Subcutaneous adipose tissue (tissue), 4 donors: ENCODE results near the gene AKAP11. TPM values are rescaled to one million over a fixed set of nuclear protein-coding genes. Genes with fewer than 3 reads are reported as not detected.

Experiments used
- total RNA-seq, 4 donors: library from RNA; depleted of rRNA; stranded (reverse); fragments of >200 nt; gene quantifications; one replicate each; pipeline ENCODE4 v1.1.0, GENCODE V29; 2016
- TF ChIP-seq, protein P1 (sequence below): fragments of 450-650 bp; IDR thresholded peaks from one replicate; pipeline ENCODE4 v1.5.1; 2016; ENCODE audit warnings: low read depth, mild to moderate bottlenecking, control low read depth, antibody characterized with exemption, moderate library complexity

The AKAP11 gene
- total RNA-seq, 4 donors from 2014 or later: 34.1 to 50.9 (median 39.2) TPM

DNA sequence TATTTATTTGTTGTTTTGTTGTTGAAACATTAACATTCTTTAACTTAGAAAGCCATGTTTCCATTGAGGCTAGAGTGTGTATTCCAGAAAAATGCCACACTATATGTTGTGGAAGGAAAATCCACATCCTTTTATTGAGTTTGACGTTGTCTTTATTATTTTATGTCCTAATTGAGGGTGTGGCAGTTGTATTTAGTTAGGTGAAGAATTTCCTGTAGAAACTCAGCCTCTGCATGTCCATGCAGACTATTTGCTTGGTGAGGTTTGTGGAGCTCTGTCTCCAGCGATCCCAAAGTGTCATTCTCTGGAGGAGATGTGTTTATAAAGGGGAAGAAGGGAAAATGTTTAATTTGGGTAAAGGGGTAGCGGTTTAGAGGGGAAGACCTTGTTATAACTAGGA, 46.6 kb downstream of the AKAP11 start:
- TF ChIP-seq, protein P1, sequence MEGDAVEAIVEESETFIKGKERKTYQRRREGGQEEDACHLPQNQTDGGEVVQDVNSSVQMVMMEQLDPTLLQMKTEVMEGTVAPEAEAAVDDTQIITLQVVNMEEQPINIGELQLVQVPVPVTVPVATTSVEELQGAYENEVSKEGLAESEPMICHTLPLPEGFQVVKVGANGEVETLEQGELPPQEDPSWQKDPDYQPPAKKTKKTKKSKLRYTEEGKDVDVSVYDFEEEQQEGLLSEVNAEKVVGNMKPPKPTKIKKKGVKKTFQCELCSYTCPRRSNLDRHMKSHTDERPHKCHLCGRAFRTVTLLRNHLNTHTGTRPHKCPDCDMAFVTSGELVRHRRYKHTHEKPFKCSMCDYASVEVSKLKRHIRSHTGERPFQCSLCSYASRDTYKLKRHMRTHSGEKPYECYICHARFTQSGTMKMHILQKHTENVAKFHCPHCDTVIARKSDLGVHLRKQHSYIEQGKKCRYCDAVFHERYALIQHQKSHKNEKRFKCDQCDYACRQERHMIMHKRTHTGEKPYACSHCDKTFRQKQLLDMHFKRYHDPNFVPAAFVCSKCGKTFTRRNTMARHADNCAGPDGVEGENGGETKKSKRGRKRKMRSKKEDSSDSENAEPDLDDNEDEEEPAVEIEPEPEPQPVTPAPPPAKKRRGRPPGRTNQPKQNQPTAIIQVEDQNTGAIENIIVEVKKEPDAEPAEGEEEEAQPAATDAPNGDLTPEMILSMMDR: no peak

DNA sequence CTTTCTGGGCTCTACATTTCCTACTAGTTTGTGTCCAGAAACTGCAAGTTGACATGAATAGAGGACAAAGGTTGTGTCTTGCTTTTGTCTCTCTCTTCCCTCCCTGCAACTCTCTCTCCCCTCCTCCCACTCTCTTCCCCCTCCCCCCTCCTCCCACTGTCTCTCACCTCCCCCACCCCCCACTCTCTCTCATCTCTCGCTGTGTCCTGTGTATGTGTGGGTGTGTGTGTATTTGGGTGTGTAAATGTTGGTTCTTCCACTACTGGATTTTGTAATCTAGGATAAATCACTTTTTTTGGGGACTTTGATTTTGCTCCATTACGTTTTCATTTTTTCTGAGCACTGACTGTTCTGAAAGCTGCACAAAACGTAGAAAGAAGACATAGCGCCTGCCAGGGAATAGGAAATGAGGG, 48.4 kb downstream of the AKAP11 start:
- TF ChIP-seq, protein P1: no peak

DNA sequence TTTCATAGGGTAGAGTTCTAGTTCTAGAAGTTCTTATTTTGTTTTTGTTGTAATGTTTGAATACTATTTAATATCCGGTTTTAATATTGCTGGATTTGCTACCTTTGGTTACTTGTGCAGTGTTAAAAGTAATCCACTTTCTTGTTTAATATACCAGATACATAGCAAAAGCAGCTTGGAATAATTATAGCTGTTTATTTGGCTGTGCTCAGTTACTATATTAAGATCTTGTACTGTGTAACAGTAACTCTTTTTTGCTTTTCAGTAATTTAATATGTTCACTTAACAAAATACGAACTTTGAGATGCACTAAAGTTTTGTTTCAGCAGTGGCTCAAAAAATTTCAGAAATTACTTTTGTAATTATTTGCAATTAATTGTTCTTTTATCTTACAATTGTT, 50.9 kb downstream of the AKAP11 start:
- TF ChIP-seq, protein P1: no peak

DNA sequence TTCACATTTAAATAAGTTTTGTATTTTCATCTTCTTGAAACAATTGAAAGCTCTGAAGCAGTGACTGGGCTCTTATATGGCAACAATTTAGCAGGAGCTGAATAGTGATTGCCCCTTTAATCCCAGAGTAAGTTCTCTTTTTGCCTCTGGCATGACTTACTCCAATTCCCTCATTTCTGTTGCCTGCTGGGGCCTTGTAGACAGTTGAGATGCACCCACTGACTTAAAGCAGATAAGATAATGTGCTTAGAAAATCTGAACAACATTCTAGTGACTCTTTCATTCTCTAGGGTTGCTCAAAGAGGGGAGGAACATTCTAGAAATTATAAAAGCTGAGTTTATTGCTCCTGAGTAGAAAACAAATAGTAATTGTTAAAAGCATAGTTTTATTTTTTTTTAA, 52.8 kb downstream of the AKAP11 start:
- TF ChIP-seq, protein P1: no peak

DNA sequence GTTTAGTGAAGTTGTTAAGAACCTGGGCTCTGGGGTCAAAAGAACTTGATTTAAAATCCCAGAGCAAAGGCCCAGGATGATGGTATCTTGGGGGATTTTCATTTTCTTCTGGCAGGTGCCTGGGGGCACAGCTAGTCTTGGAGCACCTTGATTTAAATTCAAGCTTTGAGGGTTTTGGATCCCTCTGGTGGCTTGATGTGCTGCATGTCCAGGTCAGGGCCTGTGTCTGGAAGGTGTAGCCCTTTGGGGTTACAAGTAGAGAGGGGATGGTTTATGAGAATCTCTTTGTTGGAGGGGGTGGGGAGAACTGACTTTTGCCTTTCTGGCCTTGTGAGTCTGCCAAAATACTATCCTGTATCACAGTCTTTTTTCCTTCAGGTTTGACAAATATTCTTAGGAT, 55.8 kb downstream of the AKAP11 start:
- TF ChIP-seq, protein P1: no peak

DNA sequence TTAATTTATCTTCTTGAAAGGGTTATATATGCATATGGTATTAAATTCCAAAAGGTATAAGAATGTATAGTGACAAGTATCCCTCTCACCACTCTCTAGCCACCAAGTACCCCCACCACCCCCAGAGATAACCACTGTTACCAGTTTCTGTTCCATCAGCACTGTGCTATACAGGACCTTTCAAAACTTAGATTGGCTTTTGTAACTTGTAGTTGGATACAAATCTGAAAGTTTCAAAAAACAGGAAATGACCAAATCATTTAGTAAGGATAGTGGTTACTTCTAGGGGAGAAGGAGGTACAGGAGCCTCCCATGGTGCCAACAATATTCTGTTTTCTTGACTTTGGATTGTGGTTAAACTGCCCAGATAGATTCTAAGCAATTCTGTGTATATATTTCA, 56.7 kb downstream of the AKAP11 start:
- TF ChIP-seq, protein P1: no peak

DNA sequence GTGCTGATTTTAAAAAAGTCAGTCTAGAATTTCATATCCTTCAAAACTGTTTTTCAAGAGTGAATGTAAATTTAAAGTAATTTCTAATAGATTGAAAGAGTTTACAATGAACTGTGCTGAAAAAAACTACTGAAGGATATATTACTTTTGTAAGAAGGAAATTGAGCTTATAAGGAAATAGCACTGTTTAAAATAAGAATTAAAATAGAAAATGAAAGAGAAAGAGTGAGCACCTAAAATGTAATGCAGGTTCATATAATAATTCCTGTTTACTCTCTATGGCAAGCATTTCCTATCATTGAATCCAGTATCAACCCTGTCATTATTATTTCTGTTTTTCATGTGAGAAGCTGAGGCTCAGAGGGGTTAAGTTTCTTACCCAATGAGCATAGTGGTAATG, 57.3 kb downstream of the AKAP11 start:
- TF ChIP-seq, protein P1: no peak
